Fibroblast of mammary gland (primary cell): ENCODE results near the gene TEAD1.

Experiments used
- DNase-seq: peaks from one replicate; pipeline ENCODE4 v3.0.0-alpha.2; 2010; ENCODE audit warnings: low read depth
- H3K4me3 ChIP-seq: 2 replicates; pipeline ENCODE4 v1.5.1; 2011; ENCODE audit warnings: low read depth, mild to moderate bottlenecking, low read length, moderate library complexity; ENCODE audit not compliant: control insufficient read depth
- TF ChIP-seq, protein P1 (sequence below): conservative IDR thresholded peaks from 2 replicates; pipeline ENCODE4 v1.5.1; 2011; ENCODE audit warnings: low read depth, low read length, inconsistent platforms; ENCODE audit not compliant: control insufficient read depth, insufficient read depth

The TEAD1 gene

GRCh38 chr11:12693479-12694182 is 19.4 kb downstream of the TEAD1 start:
- DNase-seq: peak; percentile 99

GRCh38 chr11:12694183-12694531 is 19.9 kb downstream of the TEAD1 start:
- peak; percentile 46 for DNase-seq
- H3K4me3 ChIP-seq: peak overlapping the region; percentile 24
- TF ChIP-seq, protein P1, sequence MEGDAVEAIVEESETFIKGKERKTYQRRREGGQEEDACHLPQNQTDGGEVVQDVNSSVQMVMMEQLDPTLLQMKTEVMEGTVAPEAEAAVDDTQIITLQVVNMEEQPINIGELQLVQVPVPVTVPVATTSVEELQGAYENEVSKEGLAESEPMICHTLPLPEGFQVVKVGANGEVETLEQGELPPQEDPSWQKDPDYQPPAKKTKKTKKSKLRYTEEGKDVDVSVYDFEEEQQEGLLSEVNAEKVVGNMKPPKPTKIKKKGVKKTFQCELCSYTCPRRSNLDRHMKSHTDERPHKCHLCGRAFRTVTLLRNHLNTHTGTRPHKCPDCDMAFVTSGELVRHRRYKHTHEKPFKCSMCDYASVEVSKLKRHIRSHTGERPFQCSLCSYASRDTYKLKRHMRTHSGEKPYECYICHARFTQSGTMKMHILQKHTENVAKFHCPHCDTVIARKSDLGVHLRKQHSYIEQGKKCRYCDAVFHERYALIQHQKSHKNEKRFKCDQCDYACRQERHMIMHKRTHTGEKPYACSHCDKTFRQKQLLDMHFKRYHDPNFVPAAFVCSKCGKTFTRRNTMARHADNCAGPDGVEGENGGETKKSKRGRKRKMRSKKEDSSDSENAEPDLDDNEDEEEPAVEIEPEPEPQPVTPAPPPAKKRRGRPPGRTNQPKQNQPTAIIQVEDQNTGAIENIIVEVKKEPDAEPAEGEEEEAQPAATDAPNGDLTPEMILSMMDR: no peak

More at GRCh38 chr11:12693479-12694182, 19.4 kb downstream of the TEAD1 start:
- TF ChIP-seq, protein P1: no peak
- peak overlapping the region; percentile 28 for H3K4me3 ChIP-seq

DNA sequence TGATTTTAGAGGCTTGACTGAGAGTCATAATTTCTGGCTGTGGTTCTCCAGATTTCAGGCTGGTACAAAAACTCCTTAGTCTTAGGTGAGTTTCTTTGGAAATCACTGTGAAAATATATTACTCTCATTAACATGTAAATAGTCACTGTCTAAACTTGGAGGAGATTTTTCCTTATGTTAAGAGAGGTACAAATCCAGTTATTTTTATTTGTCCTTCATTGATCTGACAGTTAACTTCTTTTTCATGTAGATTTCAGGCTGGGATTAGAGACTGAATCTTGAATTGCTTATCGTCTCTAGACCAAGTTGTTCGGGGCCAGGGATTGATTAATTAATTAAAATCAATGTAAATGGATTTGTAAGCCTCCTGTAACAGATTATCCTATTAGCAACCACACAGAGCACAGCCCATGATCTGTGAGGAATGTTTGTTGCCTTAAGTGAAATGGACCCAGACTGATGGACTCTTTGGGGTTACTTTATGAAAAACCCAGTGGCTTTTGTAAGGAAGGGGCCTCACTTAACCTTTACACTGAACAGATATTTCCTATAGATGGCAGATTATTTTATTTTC is 21.1 kb downstream of the TEAD1 start:
- no peak for DNase-seq
- TF ChIP-seq, protein P1: no peak
- no peak overlapping the region for H3K4me3 ChIP-seq

DNA sequence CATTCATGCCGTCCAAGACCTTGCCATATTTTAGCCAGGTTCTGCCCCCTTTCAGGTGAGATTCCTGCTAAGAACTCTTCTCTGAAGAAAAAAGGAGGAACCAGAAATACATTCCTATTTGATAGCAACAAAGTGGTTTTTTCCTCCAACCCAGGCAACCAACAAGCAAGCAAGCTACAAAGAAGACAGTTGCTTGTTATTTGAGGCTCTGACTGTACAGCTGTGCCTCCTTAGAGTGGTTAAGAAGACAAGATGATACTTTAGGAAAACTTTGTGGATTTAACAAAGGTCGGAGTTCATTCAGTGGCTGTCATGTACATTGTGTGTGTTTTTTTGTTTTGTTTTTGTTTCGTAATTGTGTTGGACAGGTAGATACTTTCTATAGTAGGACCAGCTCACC is 21.7 kb downstream of the TEAD1 start:
- H3K4me3 ChIP-seq: no peak overlapping the region
- no peak for DNase-seq
- TF ChIP-seq, protein P1: no peak

DNA sequence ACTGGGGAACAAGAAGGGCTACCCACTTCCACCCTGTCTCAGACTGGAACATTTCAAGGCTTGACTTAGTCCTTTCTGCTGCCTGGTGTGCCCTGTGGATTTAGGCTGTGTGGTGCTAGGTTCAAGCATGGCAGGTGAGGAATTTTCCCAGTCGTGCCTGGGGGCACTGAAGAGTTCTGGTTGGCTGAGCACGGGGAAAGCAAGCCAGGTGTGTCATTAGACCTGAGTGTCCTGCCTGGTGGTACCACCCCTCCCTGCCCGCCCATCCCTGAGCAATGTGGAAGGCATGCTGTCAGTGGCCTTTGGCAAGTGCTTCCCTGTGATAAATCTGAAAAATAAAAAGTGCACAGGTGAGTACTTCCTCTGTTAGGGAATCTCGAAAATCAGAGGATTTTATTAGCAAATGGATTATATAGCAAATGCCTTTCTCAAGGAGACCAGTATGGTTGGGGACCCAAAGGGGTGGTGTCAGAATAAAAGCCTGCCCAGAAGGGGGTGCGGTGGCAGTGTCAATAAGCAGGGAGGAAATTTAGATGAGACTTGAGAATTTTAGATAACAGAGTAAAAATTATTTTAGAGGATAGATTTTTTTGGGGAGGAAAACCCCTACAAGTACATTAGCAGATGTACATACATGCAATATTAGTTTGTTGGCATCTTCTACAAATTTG is 22.8 kb downstream of the TEAD1 start:
- no peak overlapping the region for H3K4me3 ChIP-seq
- TF ChIP-seq, protein P1: no peak
- no peak for DNase-seq

GRCh38 chr11:12698048-12698447 is 23.8 kb downstream of the TEAD1 start:
- no peak for DNase-seq
- TF ChIP-seq, protein P1: no peak
- H3K4me3 ChIP-seq: no peak overlapping the region
